ENCODE results near the gene ZBTB34.
"Not testable (repeated sequence)": the region's sequence is repeated elsewhere in the genome, so short reads cannot be mapped to it uniquely, and the experiment has no call there.

Gene ZBTB34

DNA sequence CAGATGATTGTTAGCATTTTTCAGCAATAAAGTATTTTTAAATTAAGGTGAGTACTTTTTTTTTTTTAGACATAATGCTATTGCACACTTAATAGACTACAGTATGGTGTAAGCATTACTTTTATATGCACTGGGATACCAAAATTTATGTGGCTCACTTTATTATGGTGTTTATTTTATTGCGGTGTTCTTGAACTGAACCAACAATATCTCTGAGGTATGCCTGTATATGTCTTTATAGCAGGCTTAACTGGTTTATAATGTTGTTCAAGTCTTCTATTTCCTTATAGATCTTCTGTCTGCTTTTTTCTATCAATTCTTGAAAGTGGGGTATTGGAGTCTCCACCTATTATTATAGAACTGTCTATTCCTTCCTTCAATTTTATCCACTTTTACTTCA lies 37.6 kb upstream of the ZBTB34 start:
- ChIA-PET CTCF (no interaction called here), POLR2A (no interaction called here)
- TF ChIP-seq, protein P1, sequence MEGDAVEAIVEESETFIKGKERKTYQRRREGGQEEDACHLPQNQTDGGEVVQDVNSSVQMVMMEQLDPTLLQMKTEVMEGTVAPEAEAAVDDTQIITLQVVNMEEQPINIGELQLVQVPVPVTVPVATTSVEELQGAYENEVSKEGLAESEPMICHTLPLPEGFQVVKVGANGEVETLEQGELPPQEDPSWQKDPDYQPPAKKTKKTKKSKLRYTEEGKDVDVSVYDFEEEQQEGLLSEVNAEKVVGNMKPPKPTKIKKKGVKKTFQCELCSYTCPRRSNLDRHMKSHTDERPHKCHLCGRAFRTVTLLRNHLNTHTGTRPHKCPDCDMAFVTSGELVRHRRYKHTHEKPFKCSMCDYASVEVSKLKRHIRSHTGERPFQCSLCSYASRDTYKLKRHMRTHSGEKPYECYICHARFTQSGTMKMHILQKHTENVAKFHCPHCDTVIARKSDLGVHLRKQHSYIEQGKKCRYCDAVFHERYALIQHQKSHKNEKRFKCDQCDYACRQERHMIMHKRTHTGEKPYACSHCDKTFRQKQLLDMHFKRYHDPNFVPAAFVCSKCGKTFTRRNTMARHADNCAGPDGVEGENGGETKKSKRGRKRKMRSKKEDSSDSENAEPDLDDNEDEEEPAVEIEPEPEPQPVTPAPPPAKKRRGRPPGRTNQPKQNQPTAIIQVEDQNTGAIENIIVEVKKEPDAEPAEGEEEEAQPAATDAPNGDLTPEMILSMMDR (IDR thresholded peaks at IDR 0.05; ENCODE audit: control extremely low read depth, extremely low read depth, low read depth, missing control alignments) = no peak
- DNase-seq (ENCODE audit: extremely low spot score) = no peak

DNA sequence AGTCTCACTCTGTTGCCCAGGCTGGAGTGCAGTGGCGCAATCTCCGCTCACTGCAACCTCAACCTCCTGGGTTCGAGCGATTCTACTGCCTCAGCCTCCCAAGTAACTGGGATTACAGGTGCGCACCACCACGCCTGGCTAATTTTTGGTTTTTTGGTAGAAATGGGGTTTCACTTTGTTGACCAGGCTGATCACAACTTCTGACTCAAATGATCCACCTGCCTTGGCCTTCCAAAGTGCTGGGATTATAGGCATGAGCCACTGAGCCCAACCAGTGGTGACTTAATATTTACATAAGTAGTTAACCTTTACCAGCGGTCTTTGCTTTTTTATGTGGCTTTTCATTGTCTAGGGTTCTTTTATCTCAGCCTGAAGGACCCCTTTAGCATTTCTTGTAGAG lies 36.4 kb upstream of the ZBTB34 start:
- ChIA-PET POLR2A (interaction anchor here (0.6 kb wide), 1 partner anchor 15 kb away, joined by 3 read pairs; no protein-coding TSS in a partner anchor), CTCF (interaction anchor here (1.0 kb wide), 1 partner anchor 23 kb away, joined by 3 read pairs; no protein-coding TSS in a partner anchor)
- not testable (repeated sequence) for DNase-seq (ENCODE audit: extremely low spot score)

DNA sequence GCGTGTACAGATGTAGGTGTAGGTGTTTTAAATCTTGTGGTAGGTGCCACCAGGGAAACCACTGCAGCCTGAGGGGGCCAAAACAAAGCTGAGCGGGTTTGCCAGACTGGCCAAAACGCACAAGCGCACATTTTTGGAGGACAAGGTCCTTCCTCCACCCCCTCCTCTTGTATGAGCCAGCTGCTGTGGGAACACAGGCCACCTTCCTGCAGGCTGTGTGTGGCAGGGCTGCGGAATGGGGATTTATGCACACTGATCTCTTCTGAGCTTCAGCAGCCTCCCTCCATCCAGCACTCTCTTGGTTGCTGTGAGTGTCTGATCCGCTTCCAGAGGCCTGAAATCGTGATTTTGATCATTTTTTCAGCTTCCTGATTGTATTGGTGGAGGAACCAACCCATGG lies 33.2 kb upstream of the ZBTB34 start:
- ChIA-PET POLR2A (no interaction called here), CTCF (interaction anchor here (0.9 kb wide), 1 partner anchor 19 kb away, joined by 3 read pairs; no protein-coding TSS in a partner anchor)
- DNase-seq (ENCODE audit: extremely low spot score) = no peak
- TF ChIP-seq, protein P1 (IDR thresholded peaks at IDR 0.05; ENCODE audit: control extremely low read depth, extremely low read depth, low read depth, missing control alignments) = no peak

DNA sequence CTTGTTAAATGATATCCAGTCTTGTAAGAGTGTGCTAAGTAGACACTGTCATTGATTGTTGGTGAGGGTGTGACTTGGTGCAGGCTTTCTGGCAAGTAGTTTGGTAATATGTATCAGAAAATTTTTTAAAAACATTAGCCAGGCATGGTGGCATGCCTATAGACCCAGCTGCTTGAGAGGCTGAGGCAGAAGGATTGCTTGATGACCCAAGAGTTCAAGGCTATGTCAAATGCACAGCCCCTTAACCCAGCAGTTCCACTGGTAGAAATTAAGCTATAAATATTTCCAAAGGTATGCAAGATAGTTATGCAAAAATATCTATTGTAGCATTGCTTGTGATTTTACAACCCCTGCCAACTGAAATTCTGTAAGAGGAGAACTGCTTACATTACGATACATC lies 31.4 kb upstream of the ZBTB34 start:
- ChIA-PET POLR2A (no interaction called here), CTCF (interaction anchor here (1.5 kb wide), 1 partner anchor 9 kb away, joined by 5 read pairs; no protein-coding TSS in a partner anchor)
- DNase-seq (ENCODE audit: extremely low spot score) = no peak
- TF ChIP-seq, protein P1 (IDR thresholded peaks at IDR 0.05; ENCODE audit: control extremely low read depth, extremely low read depth, low read depth, missing control alignments) = no peak

DNA sequence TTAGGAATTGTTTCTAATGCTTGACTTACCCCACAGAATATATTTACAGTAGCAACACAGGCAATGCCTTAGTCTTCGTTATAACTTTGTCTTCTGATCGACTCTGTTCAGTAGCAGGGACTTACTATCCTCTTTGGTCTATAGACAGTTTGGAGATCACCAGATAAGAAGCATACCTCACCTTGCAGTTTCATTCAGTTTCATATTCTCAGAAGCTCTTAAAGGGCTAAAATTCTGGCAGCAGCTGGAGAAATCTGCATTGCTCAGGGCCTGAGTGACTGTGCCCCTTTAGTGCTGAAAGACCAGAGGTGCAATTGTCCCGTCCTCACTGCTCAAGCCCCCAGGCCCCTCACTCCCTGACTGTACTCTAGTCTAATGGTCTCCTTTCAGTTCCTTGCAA lies 29.6 kb upstream of the ZBTB34 start:
- DNase-seq (ENCODE audit: extremely low spot score) = no peak
- POLR2A ChIA-PET = no interaction called here
- CTCF ChIA-PET = interaction anchor here (1.3 to 1.9 kb wide), 4 partner anchors 8 to 29 kb away, joined by 3 to 5 read pairs (median 4); no protein-coding TSS in a partner anchor
- TF ChIP-seq, protein P1 (IDR thresholded peaks at IDR 0.05; ENCODE audit: control extremely low read depth, extremely low read depth, low read depth, missing control alignments) = no peak

DNA sequence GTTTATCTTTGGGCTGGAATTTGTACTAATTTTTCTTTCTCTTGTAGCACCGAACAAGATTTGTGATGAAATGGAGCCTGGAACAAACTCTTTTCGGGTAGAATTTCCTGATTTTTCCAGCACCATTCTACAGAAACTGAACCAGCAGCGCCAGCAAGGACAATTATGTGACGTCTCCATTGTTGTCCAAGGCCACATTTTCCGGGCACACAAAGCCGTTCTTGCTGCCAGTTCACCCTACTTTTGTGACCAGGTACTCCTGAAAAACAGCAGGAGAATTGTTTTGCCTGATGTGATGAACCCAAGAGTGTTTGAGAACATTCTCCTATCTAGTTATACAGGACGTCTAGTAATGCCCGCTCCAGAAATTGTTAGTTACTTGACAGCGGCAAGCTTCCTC lies 28.0 kb upstream of the ZBTB34 start:
- CTCF ChIA-PET = interaction anchor here (3.0 kb wide), 1 partner anchor 12 kb away, joined by 12 read pairs; no protein-coding TSS in a partner anchor
- TF ChIP-seq, protein P1 (IDR thresholded peaks at IDR 0.05; ENCODE audit: control extremely low read depth, extremely low read depth, low read depth, missing control alignments) = no peak
- POLR2A ChIA-PET = no interaction called here
- DNase-seq (ENCODE audit: extremely low spot score) = no peak

DNA sequence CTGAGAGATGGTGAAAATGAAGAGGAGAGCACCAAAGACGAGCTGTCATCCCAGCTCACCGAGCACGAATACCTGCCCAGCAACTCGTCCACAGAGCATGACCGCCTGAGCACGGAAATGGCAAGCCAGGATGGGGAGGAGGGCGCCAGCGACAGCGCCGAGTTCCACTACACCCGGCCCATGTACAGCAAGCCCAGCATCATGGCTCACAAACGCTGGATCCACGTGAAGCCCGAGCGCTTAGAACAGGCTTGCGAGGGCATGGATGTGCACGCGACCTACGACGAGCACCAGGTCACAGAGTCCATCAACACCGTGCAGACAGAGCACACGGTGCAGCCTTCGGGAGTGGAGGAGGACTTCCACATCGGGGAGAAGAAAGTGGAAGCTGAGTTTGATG lies 27.4 kb upstream of the ZBTB34 start:
- ChIA-PET POLR2A (no interaction called here), CTCF (interaction anchor here (1.2 to 3.0 kb wide), 4 partner anchors 11 to 27 kb away, joined by 4 to 12 read pairs (median 5); no protein-coding TSS in a partner anchor)
- TF ChIP-seq, protein P1 (IDR thresholded peaks at IDR 0.05; ENCODE audit: control extremely low read depth, extremely low read depth, low read depth, missing control alignments) = no peak
- no peak for DNase-seq (ENCODE audit: extremely low spot score)

Measured in GM10248 (cell line).